HepG2 (cell line): ENCODE measurements around the gene LAMA5. TPM values are rescaled to one million over a fixed set of nuclear protein-coding genes. Genes with fewer than 3 reads are reported as not detected.

ENCODE experiments used
- ATAC-seq: fragments of 200-7000 bp; cut with Tn5 transposase; 3 replicates; pipeline ENCODE4 v1.9.1; 2020; ENCODE audit warnings: mild to moderate bottlenecking, moderate library complexity
- BruUV-seq: library from RNA; stranded (reverse); fragments of 400-500 nt; replicated peaks from 2 replicates; lab custom pipeline; 2021; lab: Mats Ljungman, UMichigan
- CTCF ChIA-PET: fragments of 300-600 bp; formaldehyde crosslinking; extraction: SDS; loops from one replicate; lab custom pipeline; 2021; ENCODE audit warnings: low total read pairs, inconsistent platforms, low intra/inter-chr PET ratio; lab: Yijun Ruan, JAX
- POLR2A ChIA-PET: fragments of 350-600 bp; sonication (Branson Sonifier 250); formaldehyde crosslinking; loops from one replicate; lab custom pipeline; 2020; ENCODE audit warnings: antibody characterized with exemption, inconsistent platforms; lab: Yijun Ruan, JAX
- DNase-seq: peaks from one replicate; pipeline ENCODE4 v3.0.0-alpha.2; 2015; ENCODE audit warnings: low spot score
- FAIRE-seq: peaks from 3 replicates; lab custom pipeline; 2011; peaks lifted over from hg19 to GRCh38; lab: Jason Lieb, UNC
- H2AFZ ChIP-seq: one replicate; pipeline ENCODE4 v1.6.1; 2011; ENCODE audit warnings: low read length, inconsistent platforms
- H3K27ac ChIP-seq: fragments of 300-600 bp; 3 replicates; pipeline ENCODE4 v1.8.0; 2011; ENCODE audit warnings: mixed run types, mild to moderate bottlenecking, mixed read lengths, low read length, inconsistent platforms; ENCODE audit not compliant: insufficient read depth; ENCODE audit errors: extremely low read length
- H3K27me3 ChIP-seq, 2 experiments: fragments of 200-600 bp in 1 of 2; 2 replicates in 1 of 2; 3 replicates in 1 of 2; pipeline versions ENCODE4 v1.6.0 to v1.8.0; 2011; ENCODE audit warnings: low read length in 2 of 2, mild to moderate bottlenecking in 2 of 2, moderate library complexity in 2 of 2, inconsistent platforms in 1 of 2; ENCODE audit not compliant: insufficient read depth in 2 of 2, control insufficient read depth in 1 of 2
- H3K36me3 ChIP-seq, 2 experiments: fragments of 200-600 bp in 1 of 2; replicated peaks in 1 of 2; 2 replicates in 1 of 2; 3 replicates in 1 of 2; pipeline versions ENCODE4 v1.5.1 to v1.8.0; 2011; ENCODE audit warnings: low read length in 2 of 2, inconsistent platforms in 1 of 2; ENCODE audit not compliant: insufficient read depth in 2 of 2, control insufficient read depth in 1 of 2
- H3K4me1 ChIP-seq: 2 replicates; pipeline ENCODE4 v1.5.1; 2012; ENCODE audit warnings: low read length, inconsistent platforms; ENCODE audit not compliant: insufficient read depth
- H3K4me2 ChIP-seq: 2 replicates; pipeline ENCODE4 v1.6.0; 2011; ENCODE audit warnings: low read depth, low read length, inconsistent platforms
- H3K4me3 ChIP-seq, 3 experiments: fragments of 200-600 bp in 1 of 3; sonication (generic), shearing (Covaris generic) in 1 of 3; replicated peaks in 1 of 3; 2 replicates each; pipeline ENCODE4 v1.5.1; 2011 to 2016; ENCODE audit warnings: low read length in 3 of 3, inconsistent platforms in 2 of 3, low read depth in 2 of 3, mild to moderate bottlenecking in 2 of 3, control low read depth in 1 of 3, mixed read lengths in 1 of 3; ENCODE audit not compliant: insufficient read depth in 1 of 3
- H3K79me2 ChIP-seq: one replicate; pipeline ENCODE4 v1.6.1; 2011; ENCODE audit warnings: low read length, inconsistent platforms; ENCODE audit not compliant: insufficient read depth
- H3K9ac ChIP-seq: 2 replicates; pipeline ENCODE4 v1.6.0; 2011; ENCODE audit warnings: mild to moderate bottlenecking, low read depth, low read length, inconsistent platforms; ENCODE audit not compliant: insufficient read depth
- H3K9me3 ChIP-seq: 2 replicates; pipeline ENCODE4 v1.5.1; 2012; ENCODE audit warnings: mild to moderate bottlenecking, low read length
- H4K20me1 ChIP-seq: 2 replicates; pipeline ENCODE4 v1.6.0; 2011; ENCODE audit warnings: inconsistent platforms, mild to moderate bottlenecking, low read length, moderate library complexity; ENCODE audit not compliant: insufficient read depth
- ARHGAP35 ChIP-seq: sonication (generic); formaldehyde crosslinking; IDR thresholded peaks from 2 replicates; pipeline ENCODE4 v1.9.0; 2022; ENCODE audit warnings: mild to moderate bottlenecking, inconsistent platforms, moderate library complexity, missing genetic modification reagents, borderline replicate concordance
- CBX5 ChIP-seq: sonication (generic); formaldehyde crosslinking; IDR thresholded peaks from 2 replicates; pipeline ENCODE4 v1.4.0; 2020; ENCODE audit warnings: missing genetic modification reagents, borderline replicate concordance
- ETV5 ChIP-seq: IDR thresholded peaks from 2 replicates; pipeline ENCODE4 v1.6.1; 2018; ENCODE audit warnings: missing biosample characterization, missing genetic modification reagents, inconsistent platforms, borderline replicate concordance
- MYC ChIP-seq: sonication (generic); formaldehyde crosslinking; IDR thresholded peaks from 2 replicates; pipeline ENCODE4 v1.9.0; 2021; ENCODE audit warnings: missing genetic modification reagents, borderline replicate concordance
- RBM22 ChIP-seq: fragments of 200-400 bp; formaldehyde crosslinking; optimal IDR thresholded peaks from 2 replicates; pipeline ENCODE3; 2017; ENCODE audit warnings: mild to moderate bottlenecking, low read length, moderate library complexity
- RXRA ChIP-seq: sonication (generic); formaldehyde crosslinking; IDR thresholded peaks from 2 replicates; pipeline ENCODE4 v1.5.1; 2020; ENCODE audit warnings: missing genetic modification reagents
- TAF15 ChIP-seq: fragments of 200-400 bp; formaldehyde crosslinking; IDR thresholded peaks from one replicate; pipeline ENCODE4 v1.6.1; 2018; ENCODE audit warnings: mild to moderate bottlenecking, low read depth, low read length; ENCODE audit not compliant: poor library complexity, severe bottlenecking
- TOPORS ChIP-seq: sonication (generic); formaldehyde crosslinking; IDR thresholded peaks from 2 replicates; pipeline ENCODE4 v1.8.0; 2023; ENCODE audit warnings: mild to moderate bottlenecking, missing genetic modification reagents
- ZHX1 ChIP-seq: sonication (generic); formaldehyde crosslinking; IDR thresholded peaks from 2 replicates; pipeline ENCODE4 v1.8.1; 2022; ENCODE audit warnings: low read depth, mild to moderate bottlenecking, missing genetic modification reagents
- ZNF224 ChIP-seq: sonication (generic); formaldehyde crosslinking; IDR thresholded peaks from 2 replicates; pipeline ENCODE4 v1.5.0; 2020; ENCODE audit warnings: mild to moderate bottlenecking, missing genetic modification reagents
- ZNF264 ChIP-seq: sonication (generic); formaldehyde crosslinking; IDR thresholded peaks from 2 replicates; pipeline ENCODE4 v1.4.0; 2020; ENCODE audit warnings: missing genetic modification reagents
- ZNF280B ChIP-seq: sonication (generic); formaldehyde crosslinking; IDR thresholded peaks from 2 replicates; pipeline ENCODE4 v1.5.0; 2020; ENCODE audit warnings: missing genetic modification reagents, mild to moderate bottlenecking, borderline replicate concordance
- ZNF550 ChIP-seq: sonication (generic); formaldehyde crosslinking; IDR thresholded peaks from 2 replicates; pipeline ENCODE4 v1.4.0; 2020; ENCODE audit warnings: mild to moderate bottlenecking, missing genetic modification reagents, borderline replicate concordance
- ZNF558 ChIP-seq: sonication (generic); formaldehyde crosslinking; IDR thresholded peaks from 2 replicates; pipeline ENCODE4 v1.9.0; 2022; ENCODE audit warnings: mild to moderate bottlenecking, missing genetic modification reagents, borderline replicate concordance
- ZNF569 ChIP-seq: sonication (generic); formaldehyde crosslinking; IDR thresholded peaks from 2 replicates; pipeline ENCODE4 v1.5.0; 2020; ENCODE audit warnings: mild to moderate bottlenecking, missing genetic modification reagents, moderate library complexity, borderline replicate concordance
- WGBS: methylation state at CpG from one replicate; pipeline ENCODE4 v1.1.6; 2017; ENCODE audit warnings: low lambda C conversion rate; 5-methylcytosine and 5-hydroxymethylcytosine counted together
- in situ Hi-C: cut with HindIII; loops from 2 replicates; pipeline ENCODE4 v1.10.0; 2017; ENCODE audit warnings: low pct_unique_long_range_greater_than_20kb; ENCODE audit not compliant: extremely low pct_ligation_motif_present
- intact Hi-C: fragments of 100-400 bp; cut with micrococcal nuclease; formaldehyde crosslinking; loops from one replicate; pipeline ENCODE4 v1.10.0; 2022; ENCODE audit not compliant: unreplicated experiment
- polyA plus RNA-seq, 8 experiments: library from polyadenylated mRNA; depleted of rRNA in 3 of 8; stranded (reverse) in 7 of 8; unstranded in 1 of 8; fragments of >200 nt; fragmentation: Illumina TruSeq in 4 of 8; extraction: Trizol in 4 of 8; gene quantifications; 2 replicates each; pipeline versions ENCODE4 v1.2.1 to v1.2.3, GENCODE V29; 2011 to 2016; ENCODE audit warnings: low read depth in 4 of 8, missing spikeins in 1 of 8, mixed read lengths in 1 of 8; ENCODE audit not compliant: insufficient read depth in 1 of 8
- total RNA-seq, 5 experiments: library from RNA; depleted of rRNA; stranded (reverse); fragments of >200 nt; fragmentation: Illumina TruSeq; extraction: Trizol; gene quantifications; 2 replicates each; pipeline ENCODE4 v1.2.3, GENCODE V29; 2016; ENCODE audit warnings: low read depth in 1 of 5
- TF ChIP-seq, protein P1 (sequence below): IDR thresholded peaks from 2 replicates; pipeline ENCODE4 v1.6.1; 2012; ENCODE audit warnings: inconsistent platforms
- TF ChIP-seq, protein P2 (sequence below): sonication (generic); formaldehyde crosslinking; IDR thresholded peaks from 2 replicates; pipeline ENCODE4 v1.9.0; 2021; ENCODE audit warnings: missing genetic modification reagents, borderline replicate concordance

Gene LAMA5
- total and polyA plus RNA-seq, 2 of the 13 experiments (the other 11 are each of a cell fraction or from before 2014, with no cell fraction given) = 21.0 to 44.7 TPM

- in situ Hi-C loops = no loop called here
- BruUV-seq = no TSS peak
- Histone ChIP-seq H3K4me2 (peak overlapping the region; percentile 97), H3K9me3 (no peaks in the 10 kb centered on the region), H3K9ac (peak overlapping the region; percentile 97), H4K20me1 (peaks cover 15% of the 10 kb centered on the region), H3K36me3 (peaks cover 17 to 38% of the 10 kb centered on the region in 2 experiments), H3K27ac (peak overlapping the region; percentile 66), H3K27me3 (no peaks in the 10 kb centered on the region; a peak in 2 of 5 replicates), H3K4me3 (peak overlapping the region; percentile 97 to 99 (median 99)), H3K79me2 (peaks cover 40% of the 10 kb centered on the region), H3K4me1 (peaks cover 29% of the 10 kb centered on the region), H2AFZ (no peak overlapping the region)
- FAIRE-seq (no peak), DNase-seq (no peak), ATAC-seq (no peak)
- ChIA-PET CTCF (no interaction called here), POLR2A (interaction anchor here (1.2 to 4.5 kb wide), 5 partner anchors 12 to 90 kb away, joined by 5 to 73 read pairs (median 31); partner anchors contain the start of gene LAMA5)
- intact Hi-C loops = no loop called here
- WGBS = 62% methylated on average over 17 of the region's 20 CpGs
- TF ChIP-seq ZNF264 (CRISPR knock-in tag) = no peak
- no peak for TF ChIP-seq MYC
- TF ChIP-seq ZNF558 (CRISPR knock-in tag) = no peak
- no peak for TF ChIP-seq TOPORS (CRISPR knock-in tag)
- TF ChIP-seq ZNF224 (CRISPR knock-in tag) = no peak
- TF ChIP-seq ZNF569 (CRISPR knock-in tag) = no peak
- TF ChIP-seq ARHGAP35 (CRISPR knock-in tag) = no peak
- TF ChIP-seq TAF15 = no peak
- no peak for TF ChIP-seq ZHX1
- TF ChIP-seq ZNF550 (CRISPR knock-in tag) = no peak
- TF ChIP-seq, protein P1, sequence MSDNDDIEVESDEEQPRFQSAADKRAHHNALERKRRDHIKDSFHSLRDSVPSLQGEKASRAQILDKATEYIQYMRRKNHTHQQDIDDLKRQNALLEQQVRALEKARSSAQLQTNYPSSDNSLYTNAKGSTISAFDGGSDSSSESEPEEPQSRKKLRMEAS = no peak; the same call in 1 of the 2 replicates
- peak; percentile 79 for TF ChIP-seq RBM22
- TF ChIP-seq CBX5 = no peak
- 0 out of 2 replicates have a peak, but pooled peaks have one; percentile 29 for TF ChIP-seq ZNF280B (CRISPR knock-in tag)
- no peak for TF ChIP-seq ETV5 (CRISPR knock-in tag)
- TF ChIP-seq RXRA (CRISPR knock-in tag) = no peak; the same call in 1 of the 2 replicates
- TF ChIP-seq, protein P2, sequence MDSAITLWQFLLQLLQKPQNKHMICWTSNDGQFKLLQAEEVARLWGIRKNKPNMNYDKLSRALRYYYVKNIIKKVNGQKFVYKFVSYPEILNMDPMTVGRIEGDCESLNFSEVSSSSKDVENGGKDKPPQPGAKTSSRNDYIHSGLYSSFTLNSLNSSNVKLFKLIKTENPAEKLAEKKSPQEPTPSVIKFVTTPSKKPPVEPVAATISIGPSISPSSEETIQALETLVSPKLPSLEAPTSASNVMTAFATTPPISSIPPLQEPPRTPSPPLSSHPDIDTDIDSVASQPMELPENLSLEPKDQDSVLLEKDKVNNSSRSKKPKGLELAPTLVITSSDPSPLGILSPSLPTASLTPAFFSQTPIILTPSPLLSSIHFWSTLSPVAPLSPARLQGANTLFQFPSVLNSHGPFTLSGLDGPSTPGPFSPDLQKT = no peak
These were observed 21.0 kb upstream of the LAMA5 start for GRCh38 chr20:62387933-62388635.
